Measurements from ENCODE around the gene CATSPERZ. TPM values are rescaled to one million over a fixed set of nuclear protein-coding genes. Genes with fewer than 3 reads are reported as not detected.

CATSPERZ gene
- total and polyA plus RNA-seq, 9 of the 15 experiments (the other 6 are each of a cell fraction or from before 2014, with no cell fraction given): 0.86 to 8.5 (median 3.5) TPM

GRCh38 chr11:64317961-64318765 is 18.0 kb downstream of the CATSPERZ start, which contains the start of gene PRDX5 (continued):
- TF ChIP-seq, protein P1, sequence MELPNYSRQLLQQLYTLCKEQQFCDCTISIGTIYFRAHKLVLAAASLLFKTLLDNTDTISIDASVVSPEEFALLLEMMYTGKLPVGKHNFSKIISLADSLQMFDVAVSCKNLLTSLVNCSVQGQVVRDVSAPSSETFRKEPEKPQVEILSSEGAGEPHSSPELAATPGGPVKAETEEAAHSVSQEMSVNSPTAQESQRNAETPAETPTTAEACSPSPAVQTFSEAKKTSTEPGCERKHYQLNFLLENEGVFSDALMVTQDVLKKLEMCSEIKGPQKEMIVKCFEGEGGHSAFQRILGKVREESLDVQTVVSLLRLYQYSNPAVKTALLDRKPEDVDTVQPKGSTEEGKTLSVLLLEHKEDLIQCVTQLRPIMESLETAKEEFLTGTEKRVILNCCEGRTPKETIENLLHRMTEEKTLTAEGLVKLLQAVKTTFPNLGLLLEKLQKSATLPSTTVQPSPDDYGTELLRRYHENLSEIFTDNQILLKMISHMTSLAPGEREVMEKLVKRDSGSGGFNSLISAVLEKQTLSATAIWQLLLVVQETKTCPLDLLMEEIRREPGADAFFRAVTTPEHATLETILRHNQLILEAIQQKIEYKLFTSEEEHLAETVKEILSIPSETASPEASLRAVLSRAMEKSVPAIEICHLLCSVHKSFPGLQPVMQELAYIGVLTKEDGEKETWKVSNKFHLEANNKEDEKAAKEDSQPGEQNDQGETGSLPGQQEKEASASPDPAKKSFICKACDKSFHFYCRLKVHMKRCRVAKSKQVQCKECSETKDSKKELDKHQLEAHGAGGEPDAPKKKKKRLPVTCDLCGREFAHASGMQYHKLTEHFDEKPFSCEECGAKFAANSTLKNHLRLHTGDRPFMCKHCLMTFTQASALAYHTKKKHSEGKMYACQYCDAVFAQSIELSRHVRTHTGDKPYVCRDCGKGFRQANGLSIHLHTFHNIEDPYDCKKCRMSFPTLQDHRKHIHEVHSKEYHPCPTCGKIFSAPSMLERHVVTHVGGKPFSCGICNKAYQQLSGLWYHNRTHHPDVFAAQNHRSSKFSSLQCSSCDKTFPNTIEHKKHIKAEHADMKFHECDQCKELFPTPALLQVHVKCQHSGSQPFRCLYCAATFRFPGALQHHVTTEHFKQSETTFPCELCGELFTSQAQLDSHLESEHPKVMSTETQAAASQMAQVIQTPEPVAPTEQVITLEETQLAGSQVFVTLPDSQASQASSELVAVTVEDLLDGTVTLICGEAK (IDR thresholded peaks at IDR 0.05): peak; percentile 68
- TF ChIP-seq, protein P1 (CRISPR knock-in tag; IDR thresholded peaks at IDR 0.05): no peak
- TF ChIP-seq ZZZ3 (IDR thresholded peaks at IDR 0.05) (no peak), CHAMP1 (IDR thresholded peaks at IDR 0.05) (no peak), FOXJ3 (CRISPR knock-in tag; IDR thresholded peaks at IDR 0.05) (no peak), UBTF (IDR thresholded peaks at IDR 0.05; ENCODE audit: borderline replicate concordance in 1 of 2, low read depth in 2 of 2, low read length in 2 of 2) (no peak), ELF1 (tag; IDR thresholded peaks at IDR 0.05) (peak; percentile 77; the same call in 1 of the 2 replicates)
- TF ChIP-seq, protein P2, sequence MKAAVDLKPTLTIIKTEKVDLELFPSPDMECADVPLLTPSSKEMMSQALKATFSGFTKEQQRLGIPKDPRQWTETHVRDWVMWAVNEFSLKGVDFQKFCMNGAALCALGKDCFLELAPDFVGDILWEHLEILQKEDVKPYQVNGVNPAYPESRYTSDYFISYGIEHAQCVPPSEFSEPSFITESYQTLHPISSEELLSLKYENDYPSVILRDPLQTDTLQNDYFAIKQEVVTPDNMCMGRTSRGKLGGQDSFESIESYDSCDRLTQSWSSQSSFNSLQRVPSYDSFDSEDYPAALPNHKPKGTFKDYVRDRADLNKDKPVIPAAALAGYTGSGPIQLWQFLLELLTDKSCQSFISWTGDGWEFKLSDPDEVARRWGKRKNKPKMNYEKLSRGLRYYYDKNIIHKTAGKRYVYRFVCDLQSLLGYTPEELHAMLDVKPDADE (conservative IDR thresholded peaks at IDR 0.05; ENCODE audit: control insufficient read depth, low read depth, low read length): peak; percentile 51; the same call in 1 of the 2 replicates
- TF ChIP-seq, protein P3, sequence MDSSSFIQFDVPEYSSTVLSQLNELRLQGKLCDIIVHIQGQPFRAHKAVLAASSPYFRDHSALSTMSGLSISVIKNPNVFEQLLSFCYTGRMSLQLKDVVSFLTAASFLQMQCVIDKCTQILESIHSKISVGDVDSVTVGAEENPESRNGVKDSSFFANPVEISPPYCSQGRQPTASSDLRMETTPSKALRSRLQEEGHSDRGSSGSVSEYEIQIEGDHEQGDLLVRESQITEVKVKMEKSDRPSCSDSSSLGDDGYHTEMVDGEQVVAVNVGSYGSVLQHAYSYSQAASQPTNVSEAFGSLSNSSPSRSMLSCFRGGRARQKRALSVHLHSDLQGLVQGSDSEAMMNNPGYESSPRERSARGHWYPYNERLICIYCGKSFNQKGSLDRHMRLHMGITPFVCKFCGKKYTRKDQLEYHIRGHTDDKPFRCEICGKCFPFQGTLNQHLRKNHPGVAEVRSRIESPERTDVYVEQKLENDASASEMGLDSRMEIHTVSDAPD (CRISPR knock-in tag; IDR thresholded peaks at IDR 0.05): no peak
